Measurements from ENCODE around the gene TMEM150A. TPM values are rescaled to one million over a fixed set of nuclear protein-coding genes. Genes with fewer than 3 reads are reported as not detected.

TMEM150A gene
- total and polyA plus RNA-seq, 2 of the 13 experiments (the other 11 are each of a cell fraction or from before 2014, with no cell fraction given), result 30.1 to 70.4 TPM

- TF ChIP-seq, protein P1, sequence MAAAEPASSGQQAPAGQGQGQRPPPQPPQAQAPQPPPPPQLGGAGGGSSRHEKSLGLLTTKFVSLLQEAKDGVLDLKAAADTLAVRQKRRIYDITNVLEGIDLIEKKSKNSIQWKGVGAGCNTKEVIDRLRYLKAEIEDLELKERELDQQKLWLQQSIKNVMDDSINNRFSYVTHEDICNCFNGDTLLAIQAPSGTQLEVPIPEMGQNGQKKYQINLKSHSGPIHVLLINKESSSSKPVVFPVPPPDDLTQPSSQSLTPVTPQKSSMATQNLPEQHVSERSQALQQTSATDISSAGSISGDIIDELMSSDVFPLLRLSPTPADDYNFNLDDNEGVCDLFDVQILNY (CRISPR knock-in tag; conservative IDR thresholded peaks at IDR 0.05), result no peak
- TF ChIP-seq ZIK1 (CRISPR knock-in tag; IDR thresholded peaks at IDR 0.05; ENCODE audit: borderline replicate concordance, low read depth) (no peak), ZNF33A (CRISPR knock-in tag; IDR thresholded peaks at IDR 0.05; ENCODE audit: borderline replicate concordance) (no peak), ZNF550 (CRISPR knock-in tag; IDR thresholded peaks at IDR 0.05; ENCODE audit: borderline replicate concordance) (no peak), PCBP1 (IDR thresholded peaks at IDR 0.05; ENCODE audit: borderline replicate concordance, low read depth, low read length) (no peak), HNRNPUL1 (IDR thresholded peaks at IDR 0.05; ENCODE audit: low read depth, low read length) (no peak), SIX4 (CRISPR knock-in tag; IDR thresholded peaks at IDR 0.05) (no peak), ZNF770 (CRISPR knock-in tag; IDR thresholded peaks at IDR 0.05) (no peak)
- TF ChIP-seq, protein P2, sequence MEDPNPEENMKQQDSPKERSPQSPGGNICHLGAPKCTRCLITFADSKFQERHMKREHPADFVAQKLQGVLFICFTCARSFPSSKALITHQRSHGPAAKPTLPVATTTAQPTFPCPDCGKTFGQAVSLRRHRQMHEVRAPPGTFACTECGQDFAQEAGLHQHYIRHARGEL (CRISPR knock-in tag; IDR thresholded peaks at IDR 0.05), result no peak
- TF ChIP-seq, protein P3, sequence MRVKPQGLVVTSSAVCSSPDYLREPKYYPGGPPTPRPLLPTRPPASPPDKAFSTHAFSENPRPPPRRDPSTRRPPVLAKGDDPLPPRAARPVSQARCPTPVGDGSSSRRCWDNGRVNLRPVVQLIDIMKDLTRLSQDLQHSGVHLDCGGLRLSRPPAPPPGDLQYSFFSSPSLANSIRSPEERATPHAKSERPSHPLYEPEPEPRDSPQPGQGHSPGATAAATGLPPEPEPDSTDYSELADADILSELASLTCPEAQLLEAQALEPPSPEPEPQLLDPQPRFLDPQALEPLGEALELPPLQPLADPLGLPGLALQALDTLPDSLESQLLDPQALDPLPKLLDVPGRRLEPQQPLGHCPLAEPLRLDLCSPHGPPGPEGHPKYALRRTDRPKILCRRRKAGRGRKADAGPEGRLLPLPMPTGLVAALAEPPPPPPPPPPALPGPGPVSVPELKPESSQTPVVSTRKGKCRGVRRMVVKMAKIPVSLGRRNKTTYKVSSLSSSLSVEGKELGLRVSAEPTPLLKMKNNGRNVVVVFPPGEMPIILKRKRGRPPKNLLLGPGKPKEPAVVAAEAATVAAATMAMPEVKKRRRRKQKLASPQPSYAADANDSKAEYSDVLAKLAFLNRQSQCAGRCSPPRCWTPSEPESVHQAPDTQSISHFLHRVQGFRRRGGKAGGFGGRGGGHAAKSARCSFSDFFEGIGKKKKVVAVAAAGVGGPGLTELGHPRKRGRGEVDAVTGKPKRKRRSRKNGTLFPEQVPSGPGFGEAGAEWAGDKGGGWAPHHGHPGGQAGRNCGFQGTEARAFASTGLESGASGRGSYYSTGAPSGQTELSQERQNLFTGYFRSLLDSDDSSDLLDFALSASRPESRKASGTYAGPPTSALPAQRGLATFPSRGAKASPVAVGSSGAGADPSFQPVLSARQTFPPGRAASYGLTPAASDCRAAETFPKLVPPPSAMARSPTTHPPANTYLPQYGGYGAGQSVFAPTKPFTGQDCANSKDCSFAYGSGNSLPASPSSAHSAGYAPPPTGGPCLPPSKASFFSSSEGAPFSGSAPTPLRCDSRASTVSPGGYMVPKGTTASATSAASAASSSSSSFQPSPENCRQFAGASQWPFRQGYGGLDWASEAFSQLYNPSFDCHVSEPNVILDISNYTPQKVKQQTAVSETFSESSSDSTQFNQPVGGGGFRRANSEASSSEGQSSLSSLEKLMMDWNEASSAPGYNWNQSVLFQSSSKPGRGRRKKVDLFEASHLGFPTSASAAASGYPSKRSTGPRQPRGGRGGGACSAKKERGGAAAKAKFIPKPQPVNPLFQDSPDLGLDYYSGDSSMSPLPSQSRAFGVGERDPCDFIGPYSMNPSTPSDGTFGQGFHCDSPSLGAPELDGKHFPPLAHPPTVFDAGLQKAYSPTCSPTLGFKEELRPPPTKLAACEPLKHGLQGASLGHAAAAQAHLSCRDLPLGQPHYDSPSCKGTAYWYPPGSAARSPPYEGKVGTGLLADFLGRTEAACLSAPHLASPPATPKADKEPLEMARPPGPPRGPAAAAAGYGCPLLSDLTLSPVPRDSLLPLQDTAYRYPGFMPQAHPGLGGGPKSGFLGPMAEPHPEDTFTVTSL (CRISPR knock-in tag; IDR thresholded peaks at IDR 0.05; ENCODE audit: borderline replicate concordance), result no peak
- TF ChIP-seq, protein P4, sequence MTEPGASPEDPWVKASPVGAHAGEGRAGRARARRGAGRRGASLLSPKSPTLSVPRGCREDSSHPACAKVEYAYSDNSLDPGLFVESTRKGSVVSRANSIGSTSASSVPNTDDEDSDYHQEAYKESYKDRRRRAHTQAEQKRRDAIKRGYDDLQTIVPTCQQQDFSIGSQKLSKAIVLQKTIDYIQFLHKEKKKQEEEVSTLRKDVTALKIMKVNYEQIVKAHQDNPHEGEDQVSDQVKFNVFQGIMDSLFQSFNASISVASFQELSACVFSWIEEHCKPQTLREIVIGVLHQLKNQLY (CRISPR knock-in tag; IDR thresholded peaks at IDR 0.05), result no peak
These were observed 2.3 kb upstream of the TMEM150A start (continued) for GRCh38 chr2:85604568-85605339.
